Upper lobe of right lung (tissue), 1 donor: Measurements from ENCODE around the gene C1orf74. TPM values are rescaled to one million over a fixed set of nuclear protein-coding genes. Genes with fewer than 3 reads are reported as not detected.

Source experiments
- ATAC-seq: fragments of 200-7000 bp; cut with Tn5 transposase; one replicate; pipeline ENCODE4 v1.9.1; 2020; ENCODE audit warnings: mild to moderate bottlenecking, moderate library complexity
- DNase-seq: peaks from one replicate; pipeline ENCODE4 v3.0.0-alpha.2; 2020
- H3K27ac ChIP-seq: fragments of 200-600 bp; one replicate; pipeline ENCODE4 v1.8.0; 2022
- H3K27me3 ChIP-seq: fragments of 200-600 bp; one replicate; pipeline ENCODE4 v1.8.0; 2022; ENCODE audit warnings: mild to moderate bottlenecking
- H3K36me3 ChIP-seq: fragments of 200-600 bp; one replicate; pipeline ENCODE4 v1.8.0; 2022
- H3K4me1 ChIP-seq: fragments of 200-600 bp; one replicate; pipeline ENCODE4 v1.8.0; 2022
- H3K4me3 ChIP-seq: fragments of 200-600 bp; one replicate; pipeline ENCODE4 v1.8.0; 2022; ENCODE audit warnings: mild to moderate bottlenecking
- H3K9me3 ChIP-seq: fragments of 200-600 bp; one replicate; pipeline ENCODE4 v1.8.0; 2022
- intact Hi-C: fragments of 100-400 bp; cut with DNase I; formaldehyde crosslinking; loops from one replicate; pipeline ENCODE4 v1.11.0; 2022
- total RNA-seq: library from RNA; stranded (reverse); fragmentation: NEBNext Ultra II Directional; extraction: Animal tissue kit (Norgen Biotek cat#: 25700); gene quantifications from one replicate; pipeline ENCODE4 v1.2.1, GENCODE V29; 2021
- TF ChIP-seq, protein P1 (sequence below): fragments of 200-600 bp; IDR thresholded peaks from one replicate; pipeline ENCODE4 v1.8.0; 2022; ENCODE audit warnings: antibody characterized with exemption
- donor health status: DM: no; HTN: yes; CAD: no; lungs with severe emphysema.

C1orf74 gene
- total RNA-seq, 1 donor from 2014 or later = 0.96 TPM

DNA sequence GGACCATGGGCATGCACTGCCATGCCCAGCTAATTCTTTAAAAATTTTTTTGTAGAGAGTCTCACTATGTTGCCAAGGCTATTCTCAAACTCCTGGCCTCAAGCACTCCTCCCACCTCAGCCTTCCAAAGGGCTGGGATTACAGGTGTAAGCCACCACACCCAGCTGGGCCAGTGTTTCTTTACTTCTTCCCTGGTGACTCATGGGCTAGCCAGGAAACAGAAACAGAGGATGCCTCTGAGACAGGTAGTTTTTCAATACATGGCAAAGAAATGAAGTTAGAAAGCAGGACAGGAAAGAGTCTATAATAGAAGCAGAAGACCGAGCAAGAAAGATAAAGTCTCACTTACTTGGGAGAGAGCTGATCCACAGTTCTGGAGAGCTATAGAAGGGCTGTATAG, 7.6 kb upstream of the C1orf74 start:
- H3K27ac ChIP-seq = no peak overlapping the region
- H3K9me3 ChIP-seq = no peaks in the 10 kb centered on the region
- no peak for ATAC-seq
- no peaks in the 10 kb centered on the region for H3K36me3 ChIP-seq
- DNase-seq = no peak
- no peak overlapping the region for H3K4me3 ChIP-seq
- intact Hi-C loops = no loop called here
- no peaks in the 10 kb centered on the region for H3K27me3 ChIP-seq
- H3K4me1 ChIP-seq = no peaks in the 10 kb centered on the region
- TF ChIP-seq, protein P1, sequence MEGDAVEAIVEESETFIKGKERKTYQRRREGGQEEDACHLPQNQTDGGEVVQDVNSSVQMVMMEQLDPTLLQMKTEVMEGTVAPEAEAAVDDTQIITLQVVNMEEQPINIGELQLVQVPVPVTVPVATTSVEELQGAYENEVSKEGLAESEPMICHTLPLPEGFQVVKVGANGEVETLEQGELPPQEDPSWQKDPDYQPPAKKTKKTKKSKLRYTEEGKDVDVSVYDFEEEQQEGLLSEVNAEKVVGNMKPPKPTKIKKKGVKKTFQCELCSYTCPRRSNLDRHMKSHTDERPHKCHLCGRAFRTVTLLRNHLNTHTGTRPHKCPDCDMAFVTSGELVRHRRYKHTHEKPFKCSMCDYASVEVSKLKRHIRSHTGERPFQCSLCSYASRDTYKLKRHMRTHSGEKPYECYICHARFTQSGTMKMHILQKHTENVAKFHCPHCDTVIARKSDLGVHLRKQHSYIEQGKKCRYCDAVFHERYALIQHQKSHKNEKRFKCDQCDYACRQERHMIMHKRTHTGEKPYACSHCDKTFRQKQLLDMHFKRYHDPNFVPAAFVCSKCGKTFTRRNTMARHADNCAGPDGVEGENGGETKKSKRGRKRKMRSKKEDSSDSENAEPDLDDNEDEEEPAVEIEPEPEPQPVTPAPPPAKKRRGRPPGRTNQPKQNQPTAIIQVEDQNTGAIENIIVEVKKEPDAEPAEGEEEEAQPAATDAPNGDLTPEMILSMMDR = no peak

DNA sequence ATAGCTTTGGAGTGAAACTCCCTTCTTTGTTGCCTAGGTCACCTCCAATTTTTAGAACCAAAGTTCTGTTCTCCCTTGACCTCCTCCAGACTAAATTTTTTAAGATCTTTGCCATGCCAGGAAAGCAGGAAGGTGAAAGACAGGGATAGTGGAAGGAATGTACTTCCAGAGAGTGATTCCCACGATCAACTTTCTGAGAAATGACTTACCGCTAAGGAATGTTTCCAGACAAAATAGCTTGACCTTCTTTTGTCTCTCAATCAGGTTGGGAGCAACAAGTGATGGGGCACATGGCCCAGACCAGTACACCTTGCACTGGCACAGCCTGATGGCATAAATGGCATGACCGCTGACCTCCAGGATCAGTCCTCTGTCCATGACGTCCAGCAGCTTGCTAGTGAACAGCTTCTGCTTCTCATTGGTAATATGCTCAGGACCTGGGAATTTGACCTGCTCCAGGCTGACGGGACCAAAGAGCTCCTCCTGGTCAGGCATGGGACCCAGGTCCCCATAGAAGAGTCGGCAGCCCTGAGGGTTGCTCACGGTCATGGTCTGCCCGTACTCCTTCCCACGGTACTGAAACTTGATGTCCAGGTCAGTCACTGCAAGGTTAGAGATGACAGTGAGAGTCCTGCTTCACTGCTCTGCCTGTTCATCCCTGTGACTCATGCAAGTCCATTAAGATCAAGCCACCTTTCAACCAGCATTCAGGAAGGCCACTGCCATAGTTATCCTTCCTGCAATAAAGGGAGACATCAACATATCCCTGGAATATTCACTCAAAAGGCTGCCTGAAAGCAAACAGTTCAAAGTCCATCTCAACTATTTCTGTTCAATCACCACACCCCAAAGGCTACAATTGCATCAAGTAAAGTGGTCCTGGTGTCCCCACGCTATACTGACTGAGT, 6.2 kb upstream of the C1orf74 start:
- no peaks in the 10 kb centered on the region for H3K4me1 ChIP-seq
- H3K9me3 ChIP-seq = no peaks in the 10 kb centered on the region
- H3K27ac ChIP-seq = no peak overlapping the region
- no peak overlapping the region for H3K4me3 ChIP-seq
- no peaks in the 10 kb centered on the region for H3K36me3 ChIP-seq
- intact Hi-C loops = no loop called here
- no peak for DNase-seq
- ATAC-seq = no peak
- no peaks in the 10 kb centered on the region for H3K27me3 ChIP-seq
- TF ChIP-seq, protein P1 = no peak

DNA sequence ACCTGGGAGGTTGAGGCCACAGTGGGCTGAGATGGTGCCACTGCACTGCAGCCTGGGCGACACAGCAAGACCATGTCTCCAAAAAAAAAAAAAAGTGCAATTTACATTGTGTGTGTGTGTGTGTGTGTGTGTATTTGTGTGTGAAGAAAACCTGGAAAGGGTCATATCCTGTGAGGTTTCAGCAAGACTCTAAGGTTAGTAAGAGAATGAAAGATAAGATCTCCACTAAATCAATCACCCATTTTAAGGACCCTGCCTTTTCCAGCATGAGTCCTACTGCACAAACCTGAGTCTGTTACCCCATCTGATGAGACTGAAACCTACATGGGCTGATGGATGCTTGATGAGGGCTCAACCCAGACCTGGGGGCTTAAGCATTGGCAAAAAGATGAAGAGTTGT, 4.9 kb upstream of the C1orf74 start:
- Histone ChIP-seq H3K27me3 (no peaks in the 10 kb centered on the region), H3K36me3 (no peaks in the 10 kb centered on the region), H3K9me3 (no peaks in the 10 kb centered on the region), H3K4me3 (no peak overlapping the region), H3K27ac (no peak overlapping the region), H3K4me1 (no peaks in the 10 kb centered on the region)
- DNase-seq = no peak
- TF ChIP-seq, protein P1 = no peak
- no peak for ATAC-seq
- intact Hi-C loops = no loop called here

DNA sequence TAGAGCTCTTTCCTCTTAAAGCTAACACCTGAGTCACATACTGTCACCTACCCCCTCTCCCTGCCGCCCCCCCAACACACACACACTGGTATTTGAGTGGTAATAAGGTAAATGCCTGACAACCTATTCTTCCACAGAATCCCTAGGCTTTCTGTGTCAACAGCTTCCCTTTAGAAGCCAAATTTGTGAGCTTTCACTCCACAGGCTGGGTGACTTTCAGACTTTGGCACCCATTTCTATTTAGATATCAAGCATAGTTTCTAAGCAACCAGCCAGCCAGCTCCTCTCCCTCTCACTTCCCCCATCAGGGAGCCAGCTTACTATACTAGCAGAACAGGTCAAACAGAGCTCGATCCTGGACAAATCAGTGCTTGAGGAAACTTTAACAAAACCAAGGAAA, 3.2 kb upstream of the C1orf74 start:
- DNase-seq = no peak
- peak; percentile 2 for ATAC-seq
- Histone ChIP-seq H3K36me3 (no peaks in the 10 kb centered on the region), H3K4me1 (peaks cover 8% of the 10 kb centered on the region), H3K27me3 (no peaks in the 10 kb centered on the region), H3K9me3 (no peaks in the 10 kb centered on the region), H3K27ac (peak overlapping the region; percentile 31), H3K4me3 (no peak overlapping the region)
- TF ChIP-seq, protein P1 = no peak
- intact Hi-C loops = no loop called here

DNA sequence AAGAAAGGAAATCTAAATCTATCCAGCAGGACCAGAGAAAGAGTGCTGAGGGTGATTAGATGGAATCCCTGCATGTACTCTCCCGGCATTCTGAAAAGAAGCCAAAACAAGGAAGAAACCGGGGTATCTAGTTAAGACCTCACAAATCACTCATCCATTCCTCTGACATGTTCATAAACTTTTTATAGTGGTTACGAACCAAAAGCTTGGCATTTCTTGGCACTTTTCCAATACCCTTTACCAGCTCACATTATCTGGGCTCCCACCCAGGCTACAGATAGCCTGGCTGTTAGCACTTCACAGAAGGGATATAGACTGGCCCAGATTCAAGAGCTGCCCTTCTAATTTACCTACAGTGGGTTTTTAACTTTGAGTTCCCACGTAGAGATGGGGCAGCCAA, 1.8 kb upstream of the C1orf74 start:
- Histone ChIP-seq H3K27me3 (no peaks in the 10 kb centered on the region), H3K36me3 (no peaks in the 10 kb centered on the region), H3K4me3 (no peak overlapping the region), H3K9me3 (no peaks in the 10 kb centered on the region), H3K27ac (no peak overlapping the region), H3K4me1 (peaks cover 8% of the 10 kb centered on the region)
- TF ChIP-seq, protein P1 = no peak
- ATAC-seq (no peak), DNase-seq (no peak)
- intact Hi-C loops = no loop called here
